CD4-positive, CD25-positive, alpha-beta regulatory T cell (primary cell): ENCODE measurements around the gene LRIT2. TPM values are rescaled to one million over a fixed set of nuclear protein-coding genes. Genes with fewer than 3 reads are reported as not detected.

Experiments
- ATAC-seq, 2 donors: fragments of 150-1000 bp; cut with Tn5 transposase; one replicate each; pipeline ENCODE4 v1.10.0; 2021; ENCODE audit warnings: low read depth in 2 of 2, moderate number of reproducible peaks in 2 of 2, moderate library complexity in 1 of 2
- DNase-seq, 3 donors: peaks; one replicate each; pipeline versions ENCODE4 v3.0.0 to v3.0.0-alpha.2; 2012 to 2022; ENCODE audit warnings: mixed read lengths in 1 of 3
- H3K27ac ChIP-seq: one replicate; pipeline ENCODE4 v1.7.0; 2013; ENCODE audit warnings: mild to moderate bottlenecking, low read length; ENCODE audit not compliant: insufficient read depth, poor library complexity, severe bottlenecking
- H3K27me3 ChIP-seq: one replicate; pipeline ENCODE4 v1.7.0; 2013; ENCODE audit warnings: low read length; ENCODE audit not compliant: control insufficient read depth, insufficient read depth
- H3K36me3 ChIP-seq: one replicate; pipeline ENCODE4 v1.7.0; 2013; ENCODE audit warnings: mild to moderate bottlenecking, low read length, moderate library complexity; ENCODE audit not compliant: control insufficient read depth, insufficient read depth
- H3K4me1 ChIP-seq: 2 replicates; pipeline ENCODE4 v1.7.0; 2013; ENCODE audit warnings: mild to moderate bottlenecking, low read length; ENCODE audit not compliant: insufficient read depth, control insufficient read depth, poor library complexity, severe bottlenecking
- H3K4me3 ChIP-seq: one replicate; pipeline ENCODE4 v1.7.0; 2013; ENCODE audit warnings: low read depth, mild to moderate bottlenecking, low read length, moderate library complexity
- H3K9me3 ChIP-seq, 2 experiments: 1 replicate in 1 of 2; 2 replicates in 1 of 2; pipeline ENCODE4 v1.7.0; 2013; ENCODE audit warnings: low read length in 2 of 2, mild to moderate bottlenecking in 1 of 2, moderate library complexity in 1 of 2; ENCODE audit not compliant: control insufficient read depth in 2 of 2
- H3K27ac Mint-ChIP-seq, 3 donors: one replicate each; pipeline ENCODE4 v1.8.0; 2020 to 2022; ENCODE audit warnings: mild to moderate bottlenecking in 3 of 3, mixed read lengths in 3 of 3, moderate library complexity in 2 of 3
- H3K27me3 Mint-ChIP-seq: one replicate; pipeline ENCODE4 v1.8.0; 2022; ENCODE audit warnings: mild to moderate bottlenecking, mixed read lengths
- H3K36me3 Mint-ChIP-seq: one replicate; pipeline ENCODE4 v1.8.0; 2020; ENCODE audit warnings: mixed read lengths
- H3K4me1 Mint-ChIP-seq, 4 donors: one replicate each; pipeline ENCODE4 v1.8.0; 2020 to 2022; ENCODE audit warnings: mixed read lengths in 4 of 4, mild to moderate bottlenecking in 1 of 4
- H3K4me3 Mint-ChIP-seq, 4 donors: one replicate each; pipeline ENCODE4 v1.8.0; 2020 to 2022; ENCODE audit warnings: mild to moderate bottlenecking in 4 of 4, mixed read lengths in 4 of 4, moderate library complexity in 3 of 4
- H3K9me3 Mint-ChIP-seq, 7 donors: one replicate each; pipeline ENCODE4 v1.8.0; 2020 to 2022; ENCODE audit warnings: mixed read lengths in 7 of 7, mild to moderate bottlenecking in 3 of 7, moderate library complexity in 2 of 7
- polyA plus RNA-seq, 4 donors: library from polyadenylated mRNA; unstranded; fragments of 300-500 nt; fragmentation: Illumina TruSeq; gene quantifications; one replicate each; pipeline ENCODE4 v1.2.3, GENCODE V29; 2021
- total RNA-seq: library from RNA; stranded (reverse); gene quantifications from one replicate; pipeline ENCODE4 v1.2.3, GENCODE V29; 2022

Gene LRIT2
- total and polyA plus RNA-seq, 5 donors from 2014 or later: not detected

DNA sequence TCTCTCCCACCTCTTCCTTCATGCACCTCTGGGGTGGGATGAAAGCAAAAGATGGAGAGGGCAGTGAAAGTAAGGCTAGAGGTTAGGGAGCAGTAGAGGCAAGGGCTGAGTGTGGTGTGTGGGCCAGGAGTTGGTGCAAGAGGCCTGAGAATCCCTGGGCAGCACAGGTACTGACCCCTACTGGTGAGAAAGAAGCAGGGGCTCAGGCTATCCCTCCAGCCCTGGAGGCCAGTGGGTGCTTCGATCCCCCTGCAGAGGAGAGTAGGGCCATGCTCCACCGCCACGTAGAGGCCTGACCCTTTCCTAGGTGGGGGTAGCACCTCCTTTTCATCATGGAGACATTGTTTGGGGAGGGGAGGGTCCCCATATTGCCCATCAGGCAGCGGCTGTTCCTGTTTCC is 21.2 kb downstream of the LRIT2 start:
- no peak for DNase-seq
- no peak overlapping the region for H3K4me3 Mint-ChIP-seq

DNA sequence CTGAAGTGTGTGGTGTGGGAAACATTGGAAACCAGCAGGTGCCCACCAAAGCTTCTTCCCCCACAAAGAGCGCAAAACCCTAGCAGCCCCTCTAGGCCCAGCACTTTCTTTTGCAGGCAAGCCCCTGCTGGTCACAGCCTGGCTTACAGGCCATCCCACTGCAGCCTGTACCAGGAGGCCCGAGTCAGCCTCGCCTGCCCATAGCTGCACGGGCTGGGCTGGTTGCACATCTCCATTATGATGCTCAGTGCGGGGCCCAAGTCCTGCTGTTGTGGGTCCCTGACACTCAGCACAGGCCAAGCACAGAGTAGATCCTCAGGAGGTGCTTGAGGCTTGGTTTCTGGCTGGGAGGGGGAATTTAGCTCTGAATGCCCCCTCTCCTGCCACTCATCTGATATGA is 23.0 kb downstream of the LRIT2 start:
- H3K36me3 Mint-ChIP-seq: no peaks in the 10 kb centered on the region
- no peak for ATAC-seq
- H3K27me3 Mint-ChIP-seq: peaks cover 18% of the 10 kb centered on the region
- Histone ChIP-seq H3K27me3 (no peaks in the 10 kb centered on the region), H3K36me3 (no peaks in the 10 kb centered on the region), H3K9me3 (no peaks in the 10 kb centered on the region), H3K27ac (no peak overlapping the region), H3K4me3 (no peak overlapping the region), H3K4me1 (no peaks in the 10 kb centered on the region)
- H3K4me3 Mint-ChIP-seq: peak overlapping the region in 1 of 4 donors; percentile 71
- H3K27ac Mint-ChIP-seq: no peak overlapping the region
- H3K4me1 Mint-ChIP-seq: no peaks in the 10 kb centered on the region
- no peak for DNase-seq
- peaks cover 0 to 2% (median 0%) of the 10 kb centered on the region in 7 donors for H3K9me3 Mint-ChIP-seq

More for the DNA sequence above, 21.2 kb downstream of the LRIT2 start:
- no peaks in the 10 kb centered on the region for H3K36me3 ChIP-seq
- no peaks in the 10 kb centered on the region for H3K27me3 ChIP-seq
- no peak overlapping the region for H3K4me3 ChIP-seq
- peak in 1 of 2 donors; percentile 22 for ATAC-seq
- no peak overlapping the region for H3K27ac ChIP-seq
- Mint-ChIP-seq H3K27ac (no peak overlapping the region), H3K9me3 (peaks cover 0 to 2% (median 0%) of the 10 kb centered on the region in 7 donors), H3K27me3 (peaks cover 3% of the 10 kb centered on the region), H3K36me3 (no peaks in the 10 kb centered on the region), H3K4me1 (no peaks in the 10 kb centered on the region)
- H3K9me3 ChIP-seq: no peaks in the 10 kb centered on the region
- H3K4me1 ChIP-seq: no peaks in the 10 kb centered on the region

DNA sequence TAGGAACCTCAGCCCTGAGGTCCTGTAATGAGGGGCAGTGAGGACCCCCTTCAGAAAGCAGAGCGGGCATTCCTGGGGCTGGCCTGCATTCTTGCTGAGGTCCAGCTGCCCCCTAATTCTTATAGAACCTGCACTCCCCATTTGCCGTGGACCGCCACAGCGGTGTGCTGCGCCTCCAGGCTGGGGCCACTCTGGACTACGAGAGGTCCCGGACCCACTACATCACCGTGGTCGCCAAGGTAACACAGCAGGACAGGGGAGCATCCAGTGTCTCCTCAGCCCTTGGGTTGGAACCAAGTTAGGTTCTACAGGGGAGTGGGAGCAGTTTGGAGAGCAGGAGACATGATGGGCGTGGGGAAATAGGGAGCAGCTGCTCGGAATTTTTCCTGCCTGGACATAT is 23.7 kb downstream of the LRIT2 start:
- no peak overlapping the region for H3K4me3 Mint-ChIP-seq
- ATAC-seq: no peak
- peaks cover 0 to 2% (median 0%) of the 10 kb centered on the region in 7 donors for H3K9me3 Mint-ChIP-seq
- Histone ChIP-seq H3K4me1 (no peaks in the 10 kb centered on the region), H3K36me3 (no peaks in the 10 kb centered on the region), H3K27ac (no peak overlapping the region), H3K4me3 (no peak overlapping the region), H3K27me3 (no peaks in the 10 kb centered on the region), H3K9me3 (no peaks in the 10 kb centered on the region)
- H3K27ac Mint-ChIP-seq: no peak overlapping the region
- H3K27me3 Mint-ChIP-seq: peaks cover 23% of the 10 kb centered on the region
- DNase-seq: no peak
- H3K4me1 Mint-ChIP-seq: no peaks in the 10 kb centered on the region
- no peaks in the 10 kb centered on the region for H3K36me3 Mint-ChIP-seq

DNA sequence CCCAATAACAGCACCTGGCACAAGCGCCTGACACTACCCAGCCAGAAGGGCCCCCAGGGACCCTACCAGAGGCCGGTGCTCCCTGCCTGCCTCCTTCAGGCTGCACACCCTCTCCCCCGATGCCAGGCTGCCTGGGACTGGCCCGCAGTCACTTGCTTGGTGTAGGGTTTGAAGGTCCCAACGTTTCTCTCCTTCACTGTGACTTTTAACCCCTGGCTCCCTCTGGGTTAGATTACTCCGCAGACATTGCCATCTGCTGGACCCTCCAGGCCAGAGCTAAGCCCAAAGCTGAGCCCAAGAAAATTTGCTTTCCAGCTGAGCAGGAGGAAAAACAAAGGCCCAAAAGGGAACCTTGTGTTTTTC is 24.1 kb downstream of the LRIT2 start:
- Histone ChIP-seq H3K4me1 (no peaks in the 10 kb centered on the region), H3K9me3 (no peaks in the 10 kb centered on the region), H3K4me3 (no peak overlapping the region), H3K27ac (no peak overlapping the region), H3K27me3 (no peaks in the 10 kb centered on the region), H3K36me3 (no peaks in the 10 kb centered on the region)
- no peaks in the 10 kb centered on the region for H3K36me3 Mint-ChIP-seq
- DNase-seq (no peak), ATAC-seq (no peak)
- H3K4me1 Mint-ChIP-seq: no peaks in the 10 kb centered on the region
- H3K9me3 Mint-ChIP-seq: peaks cover 0 to 4% (median 0%) of the 10 kb centered on the region in 7 donors
- no peak overlapping the region for H3K4me3 Mint-ChIP-seq
- H3K27me3 Mint-ChIP-seq: peaks cover 26% of the 10 kb centered on the region
- no peak overlapping the region for H3K27ac Mint-ChIP-seq

DNA sequence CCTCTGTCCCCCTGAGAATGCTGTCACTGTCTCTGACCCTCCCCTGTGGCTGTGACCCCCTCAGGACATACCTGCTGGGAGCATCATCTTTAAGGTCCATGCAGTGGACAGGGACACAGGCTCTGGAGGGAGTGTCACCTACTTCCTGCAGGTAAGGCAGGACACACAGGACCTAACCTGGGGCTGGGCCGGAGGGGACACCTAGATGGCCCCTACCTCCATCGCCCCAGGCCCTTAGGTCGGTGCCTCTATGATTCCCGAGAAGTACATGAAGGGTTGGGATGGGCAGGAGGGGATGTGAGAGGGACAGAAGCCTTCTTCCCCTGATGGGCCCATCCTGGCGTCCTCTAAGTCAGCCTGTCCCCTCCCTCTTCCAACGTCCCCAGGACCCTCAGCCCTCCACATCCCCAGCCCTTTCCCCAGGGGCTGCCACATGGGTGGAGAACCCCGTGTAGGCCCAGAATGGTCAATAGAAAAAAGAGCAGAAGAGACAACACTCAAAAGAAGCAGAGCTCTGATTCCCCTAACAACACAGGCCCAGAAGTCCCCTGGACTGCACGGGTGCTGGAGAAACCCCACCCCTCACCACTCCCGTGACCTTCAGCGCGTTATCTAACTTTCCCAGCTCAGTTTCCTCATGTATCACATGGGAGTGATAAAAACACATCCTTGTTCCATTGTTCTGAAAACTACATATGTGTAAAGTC is 24.7 kb downstream of the LRIT2 start:
- peaks cover 29% of the 10 kb centered on the region for H3K27me3 Mint-ChIP-seq
- no peaks in the 10 kb centered on the region for H3K36me3 ChIP-seq
- peaks cover 0 to 4% (median 0%) of the 10 kb centered on the region in 7 donors for H3K9me3 Mint-ChIP-seq
- H3K4me1 Mint-ChIP-seq: peaks cover 0 to 4% (median 0%) of the 10 kb centered on the region in 4 donors
- no peak overlapping the region for H3K27ac Mint-ChIP-seq
- no peak for DNase-seq
- no peak overlapping the region for H3K27ac ChIP-seq
- H3K9me3 ChIP-seq: no peaks in the 10 kb centered on the region
- no peak overlapping the region for H3K4me3 Mint-ChIP-seq
- H3K4me1 ChIP-seq: no peaks in the 10 kb centered on the region
- ATAC-seq: no peak
- no peak overlapping the region for H3K4me3 ChIP-seq
- H3K36me3 Mint-ChIP-seq: no peaks in the 10 kb centered on the region
- H3K27me3 ChIP-seq: no peaks in the 10 kb centered on the region

DNA sequence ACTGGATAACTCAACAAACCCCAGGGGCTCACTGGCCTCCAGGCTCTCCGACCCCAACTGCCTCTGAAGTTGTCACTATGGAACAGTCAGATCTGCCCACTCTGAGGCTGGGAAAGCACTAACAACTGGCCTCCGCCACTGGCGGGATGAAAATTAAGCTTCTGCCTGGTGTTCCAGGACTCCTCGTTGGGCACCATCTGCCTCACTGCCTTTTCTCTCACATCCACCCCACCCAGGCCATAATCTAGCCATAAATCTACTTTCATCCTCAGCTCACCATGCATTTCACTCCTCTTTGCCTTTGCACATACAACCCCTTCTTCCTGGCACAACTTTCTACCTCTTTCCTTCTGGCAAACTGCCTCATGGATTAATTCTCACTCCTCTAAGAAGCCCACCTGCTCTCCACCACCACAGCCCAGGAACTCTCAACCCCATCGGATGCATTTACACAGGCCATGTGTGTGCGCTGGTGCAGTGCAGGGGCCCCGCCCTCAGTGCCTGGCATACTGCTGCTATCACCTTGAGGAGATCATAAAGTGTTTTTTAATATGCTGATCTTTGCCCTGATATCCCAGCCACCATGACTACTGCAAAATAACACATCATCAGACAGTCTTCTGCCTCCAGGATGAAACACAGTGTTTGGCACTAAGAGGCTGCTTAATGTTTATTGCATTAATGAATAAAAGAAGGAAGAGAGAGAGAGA is 27.0 kb downstream of the LRIT2 start:
- Mint-ChIP-seq H3K27me3 (peaks cover 33% of the 10 kb centered on the region), H3K4me1 (peaks cover 0 to 11% (median 0%) of the 10 kb centered on the region in 4 donors), H3K4me3 (no peak overlapping the region), H3K9me3 (peaks cover 0 to 6% (median 0%) of the 10 kb centered on the region in 7 donors), H3K27ac (no peak overlapping the region), H3K36me3 (no peaks in the 10 kb centered on the region)
- Histone ChIP-seq H3K4me1 (peaks cover 13% of the 10 kb centered on the region), H3K27ac (no peak overlapping the region), H3K27me3 (peaks cover 3% of the 10 kb centered on the region), H3K4me3 (no peak overlapping the region), H3K9me3 (no peaks in the 10 kb centered on the region), H3K36me3 (no peaks in the 10 kb centered on the region)
- DNase-seq (no peak), ATAC-seq (no peak)

DNA sequence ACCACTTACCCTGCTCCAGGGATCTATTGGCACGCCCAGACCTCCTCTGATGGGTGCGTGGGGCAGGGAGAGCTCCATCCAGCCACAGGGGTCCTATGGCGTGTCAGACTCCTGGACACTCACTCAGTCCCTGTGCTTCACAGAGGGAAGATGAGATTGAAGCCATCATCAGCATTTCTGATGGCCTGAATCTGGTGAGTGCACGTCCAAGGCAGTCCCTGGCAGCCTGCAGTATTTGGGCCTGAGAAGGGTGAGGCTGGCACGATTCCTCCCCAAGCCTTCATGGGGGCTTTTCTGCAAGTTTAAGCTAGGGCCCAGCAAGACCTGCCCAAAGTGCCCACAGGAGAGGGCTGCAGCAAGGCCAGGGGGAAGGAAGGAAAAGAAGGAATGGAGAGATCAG is 27.7 kb downstream of the LRIT2 start:
- Mint-ChIP-seq H3K4me1 (peaks cover 0 to 14% (median 0%) of the 10 kb centered on the region in 4 donors), H3K36me3 (no peaks in the 10 kb centered on the region), H3K27ac (no peak overlapping the region), H3K9me3 (peaks cover 0 to 8% (median 0%) of the 10 kb centered on the region in 7 donors), H3K27me3 (peaks cover 33% of the 10 kb centered on the region), H3K4me3 (no peak overlapping the region)
- Histone ChIP-seq H3K4me1 (peaks cover 13% of the 10 kb centered on the region), H3K27me3 (peaks cover 3% of the 10 kb centered on the region), H3K4me3 (no peak overlapping the region), H3K36me3 (no peaks in the 10 kb centered on the region), H3K27ac (no peak overlapping the region), H3K9me3 (no peaks in the 10 kb centered on the region)
- no peak for ATAC-seq
- DNase-seq: no peak
